Mesendoderm (in vitro differentiated cells): ENCODE measurements around the gene DHX57.
"Not testable (repeated sequence)": the region's sequence is repeated elsewhere in the genome, so short reads cannot be mapped to it uniquely, and the experiment has no call there.

Source experiments
- DNase-seq: peaks from one replicate; pipeline ENCODE4 v3.0.0; 2013
- H2AK5ac ChIP-seq: 2 replicates; pipeline ENCODE4 v1.6.1; 2013; ENCODE audit warnings: low read length, inconsistent platforms
- H2BK120ac ChIP-seq: 2 replicates; pipeline ENCODE4 v1.6.1; 2013; ENCODE audit warnings: low read depth, mild to moderate bottlenecking, low read length, moderate library complexity, mixed read lengths
- H2BK15ac ChIP-seq: replicated peaks from 2 replicates; pipeline ENCODE4 v1.6.1; 2013; ENCODE audit warnings: low read depth, mild to moderate bottlenecking, moderate library complexity
- H2BK5ac ChIP-seq: 2 replicates; pipeline ENCODE4 v1.6.1; 2013; ENCODE audit warnings: low read length, inconsistent platforms
- H3K18ac ChIP-seq: 2 replicates; pipeline ENCODE4 v1.6.1; 2013; ENCODE audit warnings: mild to moderate bottlenecking, low read length, mixed read lengths
- H3K23ac ChIP-seq: one replicate; pipeline ENCODE4 v1.6.1; 2013; ENCODE audit warnings: low read length
- H3K27ac ChIP-seq: 2 replicates; pipeline ENCODE4 v1.5.1; 2013; ENCODE audit warnings: low read depth, mild to moderate bottlenecking, inconsistent platforms, low read length, moderate library complexity
- H3K27me3 ChIP-seq: 2 replicates; pipeline ENCODE4 v1.6.1; 2013; ENCODE audit warnings: low read length, control low read depth, mild to moderate bottlenecking, inconsistent platforms; ENCODE audit not compliant: insufficient read depth, poor library complexity
- H3K36me3 ChIP-seq: 2 replicates; pipeline ENCODE4 v1.6.1; 2013; ENCODE audit warnings: low read length, inconsistent platforms; ENCODE audit not compliant: control insufficient read depth, insufficient read depth
- H3K4ac ChIP-seq: one replicate; pipeline ENCODE4 v1.6.1; 2013; ENCODE audit warnings: low read depth, mild to moderate bottlenecking, low read length, moderate library complexity
- H3K4me1 ChIP-seq: 2 replicates; pipeline ENCODE4 v1.6.1; 2013; ENCODE audit warnings: low read depth, low read length, inconsistent platforms; ENCODE audit not compliant: control insufficient read depth
- H3K4me2 ChIP-seq: 2 replicates; pipeline ENCODE4 v1.6.1; 2013; ENCODE audit warnings: low read length
- H3K4me3 ChIP-seq: 2 replicates; pipeline ENCODE4 v1.5.1; 2013; ENCODE audit warnings: mild to moderate bottlenecking, low read length
- H3K56ac ChIP-seq: one replicate; pipeline ENCODE4 v1.6.1; 2013; ENCODE audit warnings: low read length
- H3K79me1 ChIP-seq: 2 replicates; pipeline ENCODE4 v1.6.1; 2013; ENCODE audit warnings: low read length, inconsistent platforms
- H3K79me2 ChIP-seq: 2 replicates; pipeline ENCODE4 v1.6.1; 2013; ENCODE audit warnings: mild to moderate bottlenecking, low read length; ENCODE audit not compliant: control insufficient read depth, insufficient read depth
- H3K9ac ChIP-seq: 2 replicates; pipeline ENCODE4 v1.6.1; 2013; ENCODE audit warnings: low read length, inconsistent platforms
- H4K5ac ChIP-seq: one replicate; pipeline ENCODE4 v1.6.1; 2013; ENCODE audit warnings: low read length
- H4K8ac ChIP-seq: one replicate; pipeline ENCODE4 v1.6.1; 2013; ENCODE audit warnings: low read depth, mild to moderate bottlenecking, control low read depth, low read length, moderate library complexity
- WGBS: extraction: QIAGEN DNeasy Blood & Tissue Kit; methylation state at CpG from one replicate; pipeline ENCODE4 v1.1.7; 2013; ENCODE audit warnings: low lambda C conversion rate, missing lambda C conversion rate; ENCODE audit not compliant: insufficient coverage; ENCODE audit errors: extremely low coverage; 5-methylcytosine and 5-hydroxymethylcytosine counted together

DHX57 gene

GRCh38 chr2:38830526-38831159 lies 45.1 kb downstream of the DHX57 start:
- no peak overlapping the region for H3K27ac ChIP-seq
- H2BK5ac ChIP-seq: no peak overlapping the region
- no peak overlapping the region for H2BK120ac ChIP-seq
- H3K4me3 ChIP-seq: no peak overlapping the region
- no peak overlapping the region for H3K9ac ChIP-seq
- H4K5ac ChIP-seq: no peak overlapping the region
- WGBS: no CpG with 5 or more reads among the region's 6 CpGs
- no peak overlapping the region for H3K4me2 ChIP-seq
- H3K27me3 ChIP-seq: no peaks in the 10 kb centered on the region
- no peak overlapping the region for H4K8ac ChIP-seq
- no peak overlapping the region for H2AK5ac ChIP-seq
- no peaks in the 10 kb centered on the region for H3K4me1 ChIP-seq
- no peak for DNase-seq
- no peaks in the 10 kb centered on the region for H3K79me1 ChIP-seq
- H3K36me3 ChIP-seq: peaks cover 2% of the 10 kb centered on the region
- H2BK15ac ChIP-seq: no peak overlapping the region
- no peak overlapping the region for H3K23ac ChIP-seq
- no peak overlapping the region for H3K4ac ChIP-seq
- no peaks in the 10 kb centered on the region for H3K79me2 ChIP-seq
- no peak overlapping the region for H3K18ac ChIP-seq
- H3K56ac ChIP-seq: no peak overlapping the region

- Histone ChIP-seq H3K9ac (no peak overlapping the region), H3K27me3 (no peaks in the 10 kb centered on the region), H4K8ac (no peak overlapping the region), H3K4ac (no peak overlapping the region), H3K79me1 (no peaks in the 10 kb centered on the region), H3K36me3 (peaks cover 2% of the 10 kb centered on the region), H3K79me2 (no peaks in the 10 kb centered on the region), H4K5ac (no peak overlapping the region), H3K56ac (no peak overlapping the region), H2BK15ac (no peak overlapping the region), H2AK5ac (no peak overlapping the region), H3K27ac (no peak overlapping the region), H3K4me2 (no peak overlapping the region), H3K4me3 (no peak overlapping the region), H3K23ac (no peak overlapping the region), H2BK120ac (no peak overlapping the region), H3K4me1 (no peaks in the 10 kb centered on the region), H2BK5ac (no peak overlapping the region), H3K18ac (no peak overlapping the region)
- no CpG with 5 or more reads among the region's 1 CpG for WGBS
- DNase-seq: no peak
These were observed 45.8 kb downstream of the DHX57 start for GRCh38 chr2:38829971-38830370.

DNA sequence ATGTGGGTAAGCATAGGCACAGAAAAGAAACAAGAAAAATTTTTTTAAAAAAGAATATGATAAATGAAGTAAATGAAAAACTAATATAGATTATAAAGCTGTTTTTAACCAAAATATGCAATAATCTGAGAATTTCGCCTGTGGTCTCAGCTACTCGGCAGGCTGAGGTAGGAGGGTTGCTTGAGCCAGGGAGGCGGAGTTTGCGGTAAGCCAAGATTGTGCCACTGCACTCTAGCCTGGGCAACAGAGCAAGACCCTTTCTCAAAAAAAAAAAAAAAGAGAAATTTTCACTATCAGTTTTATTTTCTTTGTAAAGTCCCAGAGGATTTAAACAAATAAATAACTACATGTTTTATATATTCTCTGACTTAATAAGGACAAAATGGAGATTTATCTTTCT lies 47.3 kb downstream of the DHX57 start:
- Histone ChIP-seq H4K8ac (no peak overlapping the region), H3K27me3 (no peaks in the 10 kb centered on the region)
- WGBS: no CpG with 5 or more reads among the region's 4 CpGs

DNA sequence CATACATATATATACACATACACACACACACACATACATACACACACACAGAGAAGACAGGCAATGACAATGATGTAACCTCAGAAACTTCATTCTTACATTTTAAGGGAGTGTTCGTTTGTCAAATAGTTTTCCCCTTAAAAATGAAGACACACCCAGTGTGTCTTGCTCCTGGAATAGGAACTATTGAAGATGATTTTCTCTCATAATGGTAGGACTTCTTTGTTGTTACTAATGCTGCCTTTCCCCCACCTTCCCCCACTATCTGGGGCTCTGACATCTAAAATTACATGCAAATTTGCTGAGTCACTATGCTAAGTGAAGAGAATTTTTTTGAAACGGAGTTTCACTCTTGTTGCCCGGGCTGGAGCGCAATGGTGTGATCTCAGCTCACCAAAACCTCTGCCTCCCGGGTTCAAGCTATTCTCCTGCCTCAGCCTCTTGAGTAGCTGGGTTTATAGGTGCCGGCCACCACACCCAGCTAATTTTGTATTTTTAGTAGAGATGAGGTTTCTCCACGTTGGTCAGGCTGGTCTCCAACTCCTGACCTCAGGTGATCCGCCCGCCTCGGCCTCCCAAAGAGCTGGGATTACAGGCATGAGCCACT lies 48.1 kb downstream of the DHX57 start:
- not testable (repeated sequence) for H3K23ac ChIP-seq, H3K56ac ChIP-seq, H3K79me1 ChIP-seq, H2BK5ac ChIP-seq, H4K5ac ChIP-seq, H3K4me3 ChIP-seq, H2BK15ac ChIP-seq, H3K4me2 ChIP-seq, H3K9ac ChIP-seq, H4K8ac ChIP-seq, H3K36me3 ChIP-seq, H2BK120ac ChIP-seq, H3K27ac ChIP-seq, H2AK5ac ChIP-seq, H3K4ac ChIP-seq, H3K79me2 ChIP-seq, H3K27me3 ChIP-seq, H3K4me1 ChIP-seq
- peak overlapping the region; percentile 18 for H3K18ac ChIP-seq
- WGBS: no CpG with 5 or more reads among the region's 10 CpGs
- DNase-seq: peak; percentile 75

More for the DNA sequence above, 47.3 kb downstream of the DHX57 start:
- Histone ChIP-seq H4K5ac (no peak overlapping the region), H3K79me1 (no peaks in the 10 kb centered on the region), H2BK120ac (no peak overlapping the region), H3K4ac (no peak overlapping the region), H3K9ac (no peak overlapping the region), H3K27ac (no peak overlapping the region), H3K79me2 (no peaks in the 10 kb centered on the region), H2BK15ac (no peak overlapping the region), H3K56ac (no peak overlapping the region), H3K4me2 (no peak overlapping the region), H3K18ac (no peak overlapping the region), H2BK5ac (no peak overlapping the region), H3K36me3 (peaks cover 2% of the 10 kb centered on the region), H3K4me3 (no peak overlapping the region), H2AK5ac (no peak overlapping the region), H3K4me1 (no peaks in the 10 kb centered on the region), H3K23ac (no peak overlapping the region)
- DNase-seq: no peak

- Histone ChIP-seq H2BK5ac (no peak overlapping the region), H2AK5ac (no peak overlapping the region), H3K79me2 (no peaks in the 10 kb centered on the region), H3K4me1 (no peaks in the 10 kb centered on the region), H3K4me2 (no peak overlapping the region), H3K9ac (no peak overlapping the region), H3K23ac (no peak overlapping the region), H3K27ac (no peak overlapping the region), H2BK120ac (no peak overlapping the region), H3K79me1 (no peaks in the 10 kb centered on the region), H4K5ac (no peak overlapping the region), H2BK15ac (no peak overlapping the region), H3K56ac (no peak overlapping the region), H3K4ac (no peak overlapping the region), H3K18ac (no peak overlapping the region), H3K36me3 (peaks cover 2% of the 10 kb centered on the region), H3K4me3 (no peak overlapping the region), H3K27me3 (no peaks in the 10 kb centered on the region), H4K8ac (no peak overlapping the region)
- no CpG with 5 or more reads among the region's 2 CpGs for WGBS
- no peak for DNase-seq
These were observed 49.8 kb downstream of the DHX57 start for GRCh38 chr2:38825956-38826355.

DNA sequence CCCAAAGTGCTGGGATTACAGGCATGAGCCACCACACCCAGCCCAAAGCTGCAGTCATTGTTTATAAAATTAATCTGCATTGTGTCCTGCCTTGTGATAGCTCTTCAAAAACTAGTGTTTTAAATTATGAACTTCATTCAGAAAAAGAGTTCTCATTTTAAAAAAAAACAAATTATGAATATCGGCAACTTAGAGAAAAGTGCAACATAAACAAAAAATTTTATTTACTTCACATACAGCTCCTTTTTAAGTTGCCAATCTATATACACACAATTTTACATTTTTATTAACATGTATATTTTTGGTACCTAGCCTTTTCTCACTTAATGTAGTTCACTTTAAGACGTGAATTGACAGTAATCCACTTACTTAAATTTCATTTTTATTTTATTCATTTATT lies 50.8 kb downstream of the DHX57 start:
- no peak overlapping the region for H3K27ac ChIP-seq
- H3K27me3 ChIP-seq: no peaks in the 10 kb centered on the region
- no peak overlapping the region for H2BK5ac ChIP-seq
- H4K8ac ChIP-seq: no peak overlapping the region
- H3K4me1 ChIP-seq: no peaks in the 10 kb centered on the region
- WGBS: 100% methylated on average over 1 of the region's 2 CpGs
- H4K5ac ChIP-seq: no peak overlapping the region
- no peak overlapping the region for H3K4me2 ChIP-seq
- H3K9ac ChIP-seq: no peak overlapping the region
- no peak overlapping the region for H3K56ac ChIP-seq
- no peak overlapping the region for H3K18ac ChIP-seq
- no peak overlapping the region for H2BK120ac ChIP-seq
- no peak overlapping the region for H3K4ac ChIP-seq
- H2AK5ac ChIP-seq: no peak overlapping the region
- no peak overlapping the region for H3K23ac ChIP-seq
- H3K79me1 ChIP-seq: no peaks in the 10 kb centered on the region
- no peak overlapping the region for H2BK15ac ChIP-seq
- DNase-seq: no peak
- no peaks in the 10 kb centered on the region for H3K79me2 ChIP-seq
- peaks cover 2% of the 10 kb centered on the region for H3K36me3 ChIP-seq
- no peak overlapping the region for H3K4me3 ChIP-seq
